Amniotic stem cell (primary cell): ENCODE data around the gene KIAA0513.

ENCODE experiments used
- DNase-seq: peaks from one replicate; lab custom pipeline; 2025; lab: John Stamatoyannopoulos, UW

Gene KIAA0513

DNA sequence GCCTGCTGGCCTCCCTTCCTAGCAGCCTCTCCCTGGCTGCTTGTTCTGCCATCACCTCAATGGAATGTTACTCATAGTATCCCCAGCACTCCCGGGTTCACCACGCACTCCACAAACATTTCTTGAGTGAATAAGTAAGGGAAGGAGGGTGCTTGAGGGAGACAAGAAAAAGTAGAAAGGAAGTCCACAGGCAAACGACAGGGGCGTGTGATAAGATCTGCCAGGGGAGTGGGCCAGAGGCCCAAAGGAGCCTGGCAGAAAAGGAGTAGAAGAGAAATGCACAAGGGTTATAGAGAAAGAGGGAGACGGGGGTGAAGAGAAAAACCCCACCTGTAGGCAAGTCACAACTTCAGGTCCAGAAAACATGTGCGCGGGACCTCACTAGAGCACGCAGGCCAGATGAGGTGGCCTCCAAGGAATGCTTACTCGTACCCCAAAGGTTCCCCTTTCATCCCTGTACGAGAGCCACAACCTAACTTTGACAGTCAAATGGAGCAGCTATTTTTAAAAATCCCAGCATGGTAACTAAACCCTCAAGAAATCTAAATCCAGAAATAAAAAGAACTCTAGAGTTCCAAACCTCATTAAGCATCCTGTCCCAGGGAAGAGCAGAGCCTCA, 22.9 kb upstream of the KIAA0513 start:
- DNase-seq: peak; percentile 53

DNA sequence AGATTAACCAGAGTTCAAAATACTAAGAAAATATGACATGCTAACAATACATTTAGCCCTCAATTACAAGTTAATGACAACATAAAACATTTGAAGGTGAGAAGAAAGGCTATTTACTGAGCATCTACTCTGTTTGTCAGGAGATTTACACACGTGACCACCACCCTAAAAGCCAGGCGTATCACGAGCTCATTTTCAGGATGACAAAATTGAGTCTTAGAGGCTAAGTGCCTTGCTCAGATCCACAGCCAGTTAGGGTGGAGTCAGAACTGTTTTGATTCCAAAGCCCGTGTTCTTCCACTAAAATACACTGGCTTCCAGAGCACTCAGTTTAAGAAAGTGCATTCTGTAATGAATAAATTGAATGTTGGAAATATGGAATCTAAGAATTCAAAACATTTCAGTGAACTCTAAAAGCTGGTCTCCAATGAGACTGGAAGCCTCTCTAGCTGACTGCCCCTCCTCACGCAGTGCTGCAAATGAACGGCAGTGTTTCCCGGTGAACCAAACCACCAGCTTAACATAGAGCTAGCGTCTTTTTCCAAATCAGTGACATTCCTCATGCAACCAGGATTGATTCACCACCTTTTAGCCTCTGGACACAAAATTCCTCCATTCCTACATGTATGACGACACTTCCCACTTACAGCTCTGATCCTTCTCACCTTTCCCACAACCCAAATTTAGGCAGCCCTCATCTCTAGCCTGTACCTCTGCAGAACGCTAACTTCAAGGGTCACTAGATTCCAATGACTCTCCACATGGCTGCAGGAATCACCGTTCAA, 22.1 kb upstream of the KIAA0513 start:
- DNase-seq: no peak

GRCh38 chr16:85006639-85007038, 21.0 kb upstream of the KIAA0513 start:
- no peak for DNase-seq

DNA sequence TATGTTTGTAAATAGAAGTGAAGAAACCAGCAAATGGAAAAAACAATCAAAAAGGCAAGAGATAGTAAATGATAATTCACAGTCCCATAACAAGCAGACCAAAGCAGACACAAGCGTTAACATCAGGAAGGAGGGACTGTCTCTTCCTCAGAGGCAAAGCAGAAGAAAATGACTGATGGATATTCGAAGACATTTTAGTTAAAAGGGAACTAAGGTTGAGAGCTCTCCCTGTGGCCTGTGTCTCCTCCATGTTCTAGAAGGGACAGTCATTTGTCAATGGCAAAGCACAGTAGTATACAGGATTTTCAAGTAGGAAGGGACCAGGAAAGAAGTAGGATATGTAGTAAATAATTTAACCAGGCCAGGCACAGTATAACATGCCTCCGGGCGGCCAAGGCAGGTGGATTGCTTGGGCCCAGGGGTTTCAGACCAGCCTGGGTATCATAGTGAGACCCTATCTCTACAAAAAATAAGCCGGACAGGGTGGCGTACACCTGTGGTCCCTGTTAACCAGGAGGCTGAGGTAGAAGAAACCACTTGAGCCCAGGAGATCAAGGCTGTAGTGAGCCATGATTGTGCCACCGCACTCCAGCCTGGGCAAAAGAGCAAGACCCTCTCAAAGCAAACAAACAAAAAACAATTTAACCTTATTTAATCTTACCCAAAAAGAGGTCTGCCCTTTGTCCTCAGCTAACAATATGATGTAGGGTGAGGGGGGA, 19.9 kb upstream of the KIAA0513 start:
- DNase-seq: no peak

DNA sequence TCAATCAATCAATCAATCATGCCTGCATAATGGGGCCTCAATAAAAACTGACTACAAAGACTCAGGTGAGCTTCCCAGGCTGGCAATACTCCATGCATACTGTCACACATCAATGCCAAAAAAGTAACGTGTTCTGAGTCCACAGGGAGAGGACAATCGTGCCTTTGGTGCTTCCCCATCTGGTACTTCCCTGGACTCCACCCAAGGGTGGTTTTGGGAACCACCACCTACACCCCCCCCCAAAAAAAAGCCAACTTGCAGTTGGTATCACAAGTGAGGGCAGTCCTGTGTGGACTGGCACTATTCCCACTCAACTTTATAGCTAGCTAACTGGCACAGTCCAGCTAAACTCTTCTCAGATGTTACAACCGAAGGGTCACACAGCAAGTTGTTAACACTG, 19.3 kb upstream of the KIAA0513 start:
- no peak for DNase-seq

DNA sequence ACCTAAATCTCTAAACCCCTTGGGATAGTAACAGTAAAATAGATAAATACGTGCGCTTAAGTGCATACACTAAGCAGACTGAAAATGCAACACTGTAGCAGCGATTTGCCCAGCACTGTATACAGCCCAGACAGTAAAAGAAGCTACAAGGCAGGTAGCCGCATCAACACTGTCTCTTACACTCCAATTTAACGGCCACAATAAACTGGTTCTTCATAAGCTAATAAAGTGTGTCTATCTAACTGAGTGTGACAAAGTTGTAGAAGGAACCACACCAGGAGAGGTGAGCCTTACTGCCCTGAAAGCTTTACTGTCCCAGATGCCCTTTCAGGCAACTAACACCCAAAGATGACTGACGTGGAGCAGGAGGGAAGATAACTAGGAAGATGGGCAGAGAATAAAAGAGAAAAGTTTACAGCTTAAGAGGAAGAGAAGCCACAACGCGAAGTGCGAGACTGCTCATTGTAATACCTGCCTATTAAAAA, 17.1 kb upstream of the KIAA0513 start:
- no peak for DNase-seq

- DNase-seq: peak; percentile 77
Measured at GRCh38 chr16:85010931-85011845, 16.4 kb upstream of the KIAA0513 start, which contains the start of gene ZDHHC7. Gene ZDHHC7, minus strand, starts transcription at chr16:85011535. Its CDS starts 20,917 bp downstream, at chr16:84990618.

GRCh38 chr16:85011846-85012284, 15.7 kb upstream of the KIAA0513 start:
- no peak for DNase-seq

- DNase-seq: no peak
Measured at GRCh38 chr16:85014311-85014710, 13.3 kb upstream of the KIAA0513 start.

DNA sequence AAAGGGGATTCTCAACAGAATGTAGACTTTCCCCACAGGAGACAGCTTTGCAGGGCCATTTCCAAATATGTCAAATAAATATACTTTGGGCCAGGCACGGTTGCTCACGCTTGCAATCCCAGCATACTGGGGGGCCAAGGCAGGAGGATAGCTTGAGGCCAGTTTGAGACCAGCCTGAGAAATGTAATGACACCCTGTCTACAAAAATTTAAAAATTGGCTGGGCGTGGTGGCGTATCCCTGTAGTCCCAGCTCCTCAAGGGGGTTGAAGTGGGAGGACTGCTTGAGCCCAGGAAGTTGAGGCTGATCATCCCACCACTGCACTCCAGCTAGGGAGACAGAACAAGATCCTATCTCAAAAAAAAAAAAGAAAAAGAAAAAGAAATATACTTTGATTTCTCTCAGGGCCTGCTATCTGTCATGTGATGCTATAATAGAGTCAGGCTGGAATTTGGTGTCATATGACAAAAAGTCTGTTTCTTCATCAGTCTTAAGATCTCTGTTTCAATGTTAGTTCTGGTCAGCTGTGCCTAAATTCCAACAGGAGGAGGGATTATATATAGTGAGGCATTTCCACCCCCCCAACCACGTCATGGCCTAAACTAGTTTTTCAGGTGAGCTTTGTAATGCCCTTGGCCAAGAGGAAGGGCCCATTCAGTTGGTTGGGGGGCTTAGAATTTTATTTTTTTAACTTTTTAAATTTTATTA, 12.0 kb upstream of the KIAA0513 start:
- DNase-seq: no peak

GRCh38 chr16:85017151-85017550, 10.4 kb upstream of the KIAA0513 start:
- DNase-seq: no peak

- no peak for DNase-seq
Measured at GRCh38 chr16:85017633-85018032, 10.0 kb upstream of the KIAA0513 start.

- no peak for DNase-seq
Measured at GRCh38 chr16:85018529-85019236, 8.9 kb upstream of the KIAA0513 start.

DNA sequence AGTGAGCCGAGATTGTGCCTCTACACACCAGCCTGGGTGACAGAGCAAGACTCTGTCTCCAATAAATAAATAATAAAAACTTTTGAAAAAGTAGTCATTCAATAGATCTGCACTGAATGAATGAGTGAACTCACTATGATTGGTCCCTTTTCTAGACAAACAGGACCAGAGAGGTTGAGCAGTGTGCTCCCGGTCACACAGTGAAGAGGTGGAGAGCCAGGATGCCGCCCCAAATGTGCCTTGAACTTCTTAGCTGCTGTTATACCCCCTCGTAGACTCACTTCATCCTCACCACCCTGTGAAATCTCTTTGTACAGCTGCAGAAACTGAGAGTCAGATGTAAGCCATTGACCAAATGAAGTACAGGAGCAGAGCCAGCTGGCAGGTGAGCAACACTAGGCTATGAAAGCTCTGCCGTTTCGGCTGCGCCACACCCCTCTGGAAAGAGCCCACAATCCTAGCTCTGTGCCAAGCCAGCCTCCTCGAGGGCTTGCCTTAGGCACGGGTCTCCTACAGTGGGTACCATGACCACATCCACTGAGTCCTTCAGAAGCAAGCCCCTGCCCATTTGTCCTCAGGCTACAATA, 7.8 kb upstream of the KIAA0513 start:
- no peak for DNase-seq

DNA sequence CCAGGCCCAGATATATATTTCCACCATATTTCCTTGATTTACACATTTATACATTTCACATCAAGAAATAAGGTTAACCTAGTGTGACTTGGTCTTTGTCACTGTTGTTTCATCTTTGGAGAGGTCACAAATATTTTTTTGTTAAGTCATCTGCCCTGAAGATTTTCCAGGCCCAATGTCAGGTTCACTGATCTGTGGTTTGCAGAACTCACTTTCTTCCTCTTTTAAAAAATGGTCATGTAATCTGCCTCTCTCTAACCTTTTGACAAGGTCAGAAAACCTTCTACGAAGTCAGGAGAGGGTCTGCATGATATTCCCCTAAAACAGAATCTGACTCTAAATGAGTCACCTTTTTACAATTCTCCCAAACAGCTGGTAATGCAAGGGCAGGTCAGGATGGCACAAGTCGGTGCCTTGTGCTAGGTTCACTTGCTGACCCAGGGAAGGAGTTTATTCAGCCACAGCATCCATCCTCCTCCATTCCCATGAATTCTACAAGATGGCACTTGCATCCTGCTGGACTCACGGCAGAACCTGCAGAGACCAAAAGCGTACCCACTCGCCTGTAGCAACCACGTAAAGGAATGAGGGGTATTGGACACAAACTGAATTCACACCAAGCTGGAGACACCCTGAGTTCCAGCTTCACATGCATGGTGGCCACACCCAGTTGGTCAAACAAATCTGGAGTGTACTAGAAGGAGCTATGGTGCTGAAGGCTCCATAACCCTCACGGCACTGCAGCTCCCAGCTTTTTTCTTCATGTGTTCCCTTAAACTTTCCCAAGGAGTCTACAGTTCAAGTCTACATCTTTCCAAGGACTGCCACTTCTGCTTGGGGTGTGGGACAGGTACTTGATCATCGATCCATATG, 1.6 kb upstream of the KIAA0513 start:
- DNase-seq: no peak

- no peak for DNase-seq
Measured at GRCh38 chr16:85026703-85027102, 892 bp upstream of the KIAA0513 start.

DNA sequence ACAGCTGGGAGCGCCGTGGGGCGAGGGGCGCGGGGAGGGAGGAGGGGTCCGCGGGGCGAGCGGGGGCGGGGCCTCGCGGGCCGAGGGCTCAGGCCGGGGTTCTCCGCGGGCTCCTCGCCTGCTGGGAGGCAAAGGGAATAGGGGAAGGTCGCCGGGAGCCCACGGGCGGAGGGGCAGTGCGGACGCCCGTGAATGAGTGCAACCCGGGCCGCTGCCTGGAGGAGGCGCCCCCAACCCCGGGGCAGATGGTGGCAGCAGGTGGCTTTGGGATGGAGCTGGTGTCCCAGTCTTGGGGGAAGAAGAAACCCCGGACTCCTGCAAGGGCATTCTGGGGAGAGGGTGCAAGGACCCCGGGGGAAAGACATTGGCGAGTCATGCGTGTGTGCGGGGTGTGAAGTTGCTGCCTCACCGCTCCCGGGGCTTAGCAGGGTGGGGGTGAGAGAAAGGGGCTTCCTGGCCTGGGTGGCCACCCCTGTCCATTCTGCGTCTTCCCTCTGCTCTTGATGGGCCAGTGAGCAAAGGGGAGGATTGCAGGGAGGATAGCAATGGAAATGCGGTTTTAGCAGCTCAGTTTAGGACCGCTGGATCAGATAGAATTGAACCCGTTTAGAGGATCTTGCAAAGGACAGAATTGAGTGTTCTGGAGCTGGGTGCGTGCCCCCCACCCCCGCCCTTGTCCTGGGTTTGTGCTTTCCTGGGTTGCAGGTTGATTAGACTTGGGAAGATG, 526 bp downstream of the KIAA0513 start:
- no peak for DNase-seq

- peak; percentile 33 for DNase-seq
Measured at GRCh38 chr16:85028685-85029407, 1.3 kb downstream of the KIAA0513 start.
